HG03469 (cell line): ENCODE measurements around the gene CSNK1D.

Experiments
- ATAC-seq: cut with Tn5 transposase; IDR thresholded peaks from one replicate; pipeline ENCODE4 v1.9.1; 2021; ENCODE audit warnings: mild to moderate bottlenecking, moderate library complexity, moderate number of reproducible peaks; ENCODE audit not compliant: unreplicated experiment

Gene CSNK1D

DNA sequence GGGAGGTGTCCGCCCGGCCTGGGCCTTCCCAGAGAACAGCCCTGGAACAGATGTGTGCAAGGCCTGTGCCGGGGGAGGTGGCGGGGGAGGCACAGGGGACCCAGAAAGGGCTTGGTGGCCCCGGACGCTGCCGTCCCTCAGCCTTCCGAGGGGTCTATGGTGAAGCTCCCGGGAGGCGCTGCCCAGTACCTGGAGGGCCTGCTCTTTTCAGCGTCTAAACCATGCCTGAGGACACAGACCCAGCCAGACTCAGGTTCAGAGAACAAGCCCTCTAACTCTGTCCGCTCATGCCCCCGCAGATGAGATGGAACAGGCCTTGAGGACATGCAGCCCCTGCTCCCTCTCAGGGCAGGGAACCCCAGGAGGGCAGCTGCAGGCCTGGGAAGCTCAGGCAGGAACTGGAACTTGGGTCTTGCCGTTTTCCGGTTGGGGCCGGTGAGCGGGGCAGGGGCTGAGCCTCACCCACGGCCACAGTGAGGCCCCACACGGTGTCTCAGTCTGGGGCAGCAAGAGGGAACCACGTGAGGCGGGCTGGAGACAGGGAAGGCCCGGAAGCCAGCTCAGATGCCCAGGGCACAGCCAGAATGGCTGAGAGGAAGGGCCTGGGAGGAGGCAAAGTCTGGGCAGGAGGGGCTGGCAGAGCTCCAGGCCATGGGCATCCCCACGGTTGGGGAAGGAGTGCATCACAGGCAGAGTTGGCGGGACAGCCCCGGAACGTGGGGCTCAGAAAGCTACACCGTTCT lies 32.1 kb downstream of the CSNK1D start:
- ATAC-seq = no peak

GRCh38 chr17:82240506-82241182 lies 32.9 kb downstream of the CSNK1D start:
- ATAC-seq = no peak

DNA sequence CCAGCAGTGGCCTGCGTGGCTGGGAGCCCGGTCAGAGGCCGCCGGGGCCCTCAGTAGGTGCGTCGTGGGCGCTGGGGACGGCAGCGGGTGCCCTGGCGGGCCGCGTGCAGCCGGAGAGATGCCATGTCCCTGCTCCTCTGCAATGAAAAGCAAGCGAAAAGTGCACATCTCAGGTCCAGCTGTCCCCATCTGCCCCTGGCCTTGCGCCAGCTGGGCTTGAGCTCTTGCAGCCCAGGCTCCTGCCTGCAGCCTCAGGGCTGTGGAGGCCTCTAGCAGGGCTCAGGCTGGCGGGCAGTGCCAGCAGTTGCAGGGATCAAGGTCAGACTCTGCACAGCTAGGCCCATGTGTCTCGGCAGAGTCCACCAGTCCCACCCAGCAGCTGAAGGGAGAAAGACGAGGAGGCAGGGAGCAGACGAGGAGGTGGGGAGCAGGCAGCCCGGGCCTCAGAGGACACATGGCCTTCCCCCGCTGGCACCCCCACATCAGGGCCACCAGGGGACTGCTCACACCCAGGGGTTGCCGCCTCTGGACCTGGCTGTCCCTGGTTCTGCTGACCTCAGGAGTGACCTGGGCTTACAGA lies 33.5 kb downstream of the CSNK1D start:
- ATAC-seq = no peak

- ATAC-seq = no peak
These were observed 34.0 kb downstream of the CSNK1D start for GRCh38 chr17:82239401-82239925.

GRCh38 chr17:82238472-82239201 lies 34.9 kb downstream of the CSNK1D start:
- ATAC-seq = no peak

- ATAC-seq = no peak
These were observed 35.6 kb downstream of the CSNK1D start for GRCh38 chr17:82237746-82238471.

DNA sequence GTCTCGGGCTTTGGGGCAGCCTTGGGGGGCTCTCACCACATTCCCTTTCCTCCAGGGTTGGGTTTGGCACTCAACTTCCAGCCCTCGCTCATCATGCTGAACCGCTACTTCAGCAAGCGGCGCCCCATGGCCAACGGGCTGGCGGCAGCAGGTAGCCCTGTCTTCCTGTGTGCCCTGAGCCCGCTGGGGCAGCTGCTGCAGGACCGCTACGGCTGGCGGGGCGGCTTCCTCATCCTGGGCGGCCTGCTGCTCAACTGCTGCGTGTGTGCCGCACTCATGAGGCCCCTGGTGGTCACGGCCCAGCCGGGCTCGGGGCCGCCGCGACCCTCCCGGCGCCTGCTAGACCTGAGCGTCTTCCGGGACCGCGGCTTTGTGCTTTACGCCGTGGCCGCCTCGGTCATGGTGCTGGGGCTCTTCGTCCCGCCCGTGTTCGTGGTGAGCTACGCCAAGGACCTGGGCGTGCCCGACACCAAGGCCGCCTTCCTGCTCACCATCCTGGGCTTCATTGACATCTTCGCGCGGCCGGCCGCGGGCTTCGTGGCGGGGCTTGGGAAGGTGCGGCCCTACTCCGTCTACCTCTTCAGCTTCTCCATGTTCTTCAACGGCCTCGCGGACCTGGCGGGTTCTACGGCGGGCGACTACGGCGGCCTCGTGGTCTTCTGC lies 36.3 kb downstream of the CSNK1D start:
- no peak for ATAC-seq

GRCh38 chr17:82236142-82236971 lies 37.1 kb downstream of the CSNK1D start:
- ATAC-seq = no peak

DNA sequence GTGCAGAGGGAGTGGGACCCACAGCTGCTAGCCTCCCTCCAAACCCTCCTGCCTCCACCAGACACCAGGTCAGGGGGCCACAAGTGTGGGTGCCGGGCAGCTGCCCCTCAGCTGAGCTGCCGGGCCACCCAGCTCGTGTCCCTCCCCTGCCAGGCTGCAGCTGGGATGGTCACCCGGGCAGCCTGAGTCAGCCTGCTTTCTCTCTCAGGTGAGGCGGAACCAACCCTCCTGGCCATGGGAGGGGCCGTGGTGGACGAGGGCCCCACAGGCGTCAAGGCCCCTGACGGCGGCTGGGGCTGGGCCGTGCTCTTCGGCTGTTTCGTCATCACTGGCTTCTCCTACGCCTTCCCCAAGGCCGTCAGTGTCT lies 37.7 kb downstream of the CSNK1D start:
- no peak for ATAC-seq

- ATAC-seq = no peak
These were observed 38.3 kb downstream of the CSNK1D start for GRCh38 chr17:82235056-82235774.

- ATAC-seq = no peak
These were observed 39.1 kb downstream of the CSNK1D start for GRCh38 chr17:82234211-82235055.

DNA sequence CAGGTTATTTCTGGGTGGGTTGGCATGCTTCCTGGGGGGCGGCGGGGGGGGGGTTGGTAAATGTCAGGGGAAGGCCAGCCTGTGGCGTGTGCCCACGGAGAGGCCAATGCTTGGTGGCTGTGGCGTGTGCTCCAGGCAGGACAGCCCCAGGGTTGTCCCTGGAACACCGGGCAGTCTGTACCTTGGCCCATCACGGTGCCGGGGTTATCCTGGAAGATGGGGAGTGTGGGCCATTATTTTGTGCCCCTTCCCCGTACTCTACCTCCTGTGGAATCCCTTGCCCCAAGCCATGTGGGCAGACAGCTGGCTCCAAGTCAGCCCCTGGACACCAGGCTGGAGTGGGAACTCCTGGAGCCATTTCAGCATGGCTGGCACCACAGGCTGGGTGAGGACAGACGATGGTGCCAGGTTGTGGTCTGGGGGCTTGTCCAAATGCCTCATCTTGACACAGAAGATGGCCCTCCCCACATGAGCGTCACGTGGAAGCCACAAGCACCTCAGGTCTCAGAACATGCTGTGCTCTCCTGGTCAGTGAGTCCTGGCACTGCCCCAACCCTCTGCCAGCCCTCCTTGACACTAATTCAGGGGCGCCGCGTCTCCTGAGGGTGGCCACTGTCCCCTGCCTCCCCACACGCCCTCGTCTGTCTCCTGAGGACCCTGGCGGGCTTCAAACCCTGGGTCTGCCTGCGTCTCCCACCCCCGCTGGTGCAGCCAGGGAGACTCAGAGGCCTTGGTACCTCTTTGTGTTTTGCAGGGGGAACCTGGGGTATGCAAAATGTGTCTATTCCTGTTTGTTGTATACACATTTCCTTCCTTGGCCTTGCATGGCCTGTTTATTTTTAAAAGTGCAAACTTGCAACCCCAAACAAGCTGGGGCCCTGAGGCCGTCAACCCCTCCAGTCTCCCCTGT lies 40.4 kb downstream of the CSNK1D start:
- ATAC-seq = no peak

DNA sequence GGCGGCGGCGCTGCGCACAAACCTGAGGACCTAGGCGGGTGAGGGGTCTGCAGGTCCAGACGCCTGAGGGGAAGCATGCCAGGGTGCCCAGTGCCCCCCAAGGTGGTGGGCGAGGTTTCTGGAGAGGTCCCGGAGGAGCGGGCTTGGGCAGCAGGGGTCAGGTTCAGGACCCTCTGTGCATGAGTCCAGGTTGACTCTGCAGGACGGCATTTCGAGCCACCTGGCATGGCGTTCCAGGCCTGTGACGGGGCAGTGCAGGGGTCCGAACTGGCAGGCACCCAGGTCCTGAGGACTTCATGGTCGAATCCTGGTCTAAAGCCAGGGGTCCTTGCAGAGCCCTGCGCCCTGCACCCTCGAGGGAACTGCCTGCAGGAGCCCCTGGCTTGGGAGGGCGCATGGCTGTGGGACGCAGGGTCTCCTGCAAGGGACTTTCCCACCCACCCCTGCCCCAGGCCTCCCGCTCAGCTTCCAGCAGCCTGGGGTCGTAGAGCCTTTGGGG lies 41.1 kb downstream of the CSNK1D start:
- no peak for ATAC-seq

GRCh38 chr17:82231562-82232321 lies 41.8 kb downstream of the CSNK1D start:
- no peak for ATAC-seq

GRCh38 chr17:82231312-82231561 lies 42.3 kb downstream of the CSNK1D start:
- ATAC-seq = no peak
